Activated T-cell treated with anti-CD3 and anti-CD28 coated beads for 48 hours (primary cell): Measurements from ENCODE around the gene KIAA1958.
"Not testable (repeated sequence)": the region's sequence is repeated elsewhere in the genome, so short reads cannot be mapped to it uniquely, and the experiment has no call there.

Experiments used
- DNase-seq: peaks from one replicate; pipeline ENCODE4 v3.0.0-alpha.2; 2020; ENCODE audit warnings: low read depth

KIAA1958 gene

DNA sequence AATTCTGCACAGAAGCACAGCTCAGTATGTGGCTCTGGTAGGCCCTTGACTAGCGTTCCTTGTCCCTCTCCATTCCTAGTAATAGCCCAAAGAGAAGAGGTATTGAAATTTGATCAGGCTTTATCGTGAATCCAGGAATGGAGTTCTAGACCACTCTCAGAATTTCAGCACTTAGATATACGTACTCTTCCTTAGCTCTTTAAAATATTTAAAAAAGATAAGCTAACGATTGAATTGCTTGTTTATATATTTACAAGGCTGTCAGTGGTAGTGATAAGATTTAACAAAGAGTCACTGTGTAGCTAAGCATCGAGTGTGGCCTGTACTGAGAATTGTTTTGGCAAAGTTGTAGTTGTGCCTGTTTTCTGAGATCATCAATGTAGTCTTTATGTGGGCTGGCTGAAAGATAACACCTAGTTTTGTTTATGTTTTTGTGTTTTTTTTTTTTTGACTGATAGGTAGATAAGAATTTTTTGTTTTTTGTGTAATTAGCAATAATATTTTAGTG lies 2.5 kb downstream of the KIAA1958 start:
- no peak for DNase-seq

DNA sequence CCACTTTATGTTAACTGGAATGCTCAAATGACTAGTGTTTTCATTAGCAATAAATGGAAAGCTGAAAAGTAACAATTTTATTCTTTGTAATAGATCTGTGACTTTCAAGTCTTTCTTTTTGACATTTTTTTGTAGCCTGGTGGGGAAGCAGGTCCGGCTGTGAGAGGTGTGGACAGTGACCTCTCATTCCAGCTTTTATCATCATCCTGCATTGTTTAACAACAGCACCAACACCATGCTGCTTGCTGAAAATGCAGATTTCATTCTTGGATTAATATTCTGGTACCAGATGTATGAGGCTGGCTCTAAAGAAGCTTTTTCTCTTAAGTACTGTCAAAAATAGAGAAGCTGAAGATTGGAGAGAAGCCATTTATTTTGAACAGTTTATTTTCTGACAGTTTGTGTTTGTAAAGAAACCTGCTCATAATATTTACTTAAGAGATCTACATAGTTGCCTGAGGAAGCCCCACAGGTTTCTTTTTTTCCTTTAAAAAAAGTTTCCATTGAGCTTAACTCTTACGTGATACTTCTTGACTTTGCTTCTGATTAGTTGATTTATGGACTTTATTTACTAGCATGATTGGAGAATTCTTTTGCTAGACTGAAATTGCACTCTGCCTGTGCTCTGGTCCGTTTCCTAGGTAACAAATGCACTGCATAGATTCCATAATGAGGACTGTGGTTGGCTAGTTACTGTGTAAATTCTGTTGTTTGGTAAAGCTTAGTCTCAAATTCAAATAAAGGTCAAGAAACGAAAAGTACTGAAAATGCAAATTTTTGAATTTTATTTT lies 3.4 kb downstream of the KIAA1958 start:
- DNase-seq = no peak

DNA sequence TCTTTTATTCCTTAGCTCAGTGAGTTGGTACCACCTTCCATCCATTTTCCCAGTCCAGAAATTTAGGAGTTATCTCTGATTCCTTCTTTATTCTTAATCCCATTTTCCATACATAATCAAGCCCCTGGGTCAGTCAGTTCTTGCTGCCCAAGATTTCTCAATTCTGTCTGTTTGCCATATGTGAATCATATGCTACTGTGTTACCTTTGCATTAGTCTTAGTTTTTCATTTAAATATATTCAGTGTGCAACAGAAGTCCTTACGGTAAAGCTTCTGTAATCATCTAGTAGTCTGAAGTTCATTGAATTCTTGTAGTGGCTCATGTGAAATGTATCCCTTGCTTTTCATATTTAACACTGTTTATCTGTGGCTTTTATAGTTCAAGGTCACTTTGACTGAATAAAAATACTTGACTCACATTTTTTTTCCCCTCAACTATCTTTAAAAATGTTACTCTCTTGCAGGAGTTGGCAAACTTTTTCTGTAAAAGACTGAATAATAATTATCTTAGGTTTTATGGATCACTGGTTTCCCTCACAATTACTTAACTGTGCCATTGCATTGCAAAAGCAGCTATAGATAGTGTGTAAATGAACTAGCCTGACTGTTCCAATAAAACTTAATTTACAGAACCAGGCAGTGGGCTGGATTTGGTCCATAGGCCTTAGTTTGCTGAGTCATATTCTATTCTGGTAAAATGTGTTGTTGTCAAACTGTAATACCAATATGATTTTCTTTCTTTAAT lies 6.9 kb downstream of the KIAA1958 start:
- DNase-seq = no peak

DNA sequence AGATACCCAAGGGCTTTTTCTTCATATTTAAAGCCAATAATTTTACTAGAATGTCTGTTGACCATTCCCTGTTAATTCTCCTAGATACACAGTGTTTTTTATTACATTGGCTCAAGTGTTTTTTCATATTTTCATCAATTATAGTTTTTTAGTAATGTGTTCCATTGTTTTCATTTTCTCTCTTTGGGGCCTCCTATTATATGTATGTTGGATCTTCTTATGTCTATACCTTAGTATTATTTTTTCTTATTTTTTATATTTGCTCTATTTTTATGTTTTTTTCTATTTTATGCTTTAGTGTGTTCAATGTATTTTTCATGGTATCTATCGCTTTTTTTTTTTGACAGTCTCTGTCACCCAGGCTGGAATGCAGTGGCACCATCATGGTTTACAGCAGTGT lies 7.5 kb downstream of the KIAA1958 start:
- DNase-seq = no peak

DNA sequence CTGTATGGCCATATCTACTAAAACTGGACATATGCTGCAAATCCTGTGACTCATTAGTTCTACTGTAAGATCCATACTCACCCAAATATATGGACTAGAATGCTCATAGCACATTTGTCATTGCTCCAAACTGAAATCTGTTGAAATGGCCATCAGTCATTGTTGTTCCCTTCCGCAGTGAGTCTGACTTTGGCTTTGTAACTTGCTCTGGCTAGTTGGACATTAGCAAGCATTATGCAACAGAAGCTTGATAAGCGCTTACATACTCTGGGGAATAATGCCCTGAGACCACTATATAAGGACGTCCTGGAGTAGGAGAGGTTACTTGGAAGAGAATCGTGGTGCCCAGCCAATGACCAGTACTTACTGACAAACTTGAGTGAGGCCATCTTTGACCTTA lies 9.0 kb downstream of the KIAA1958 start:
- DNase-seq = no peak

DNA sequence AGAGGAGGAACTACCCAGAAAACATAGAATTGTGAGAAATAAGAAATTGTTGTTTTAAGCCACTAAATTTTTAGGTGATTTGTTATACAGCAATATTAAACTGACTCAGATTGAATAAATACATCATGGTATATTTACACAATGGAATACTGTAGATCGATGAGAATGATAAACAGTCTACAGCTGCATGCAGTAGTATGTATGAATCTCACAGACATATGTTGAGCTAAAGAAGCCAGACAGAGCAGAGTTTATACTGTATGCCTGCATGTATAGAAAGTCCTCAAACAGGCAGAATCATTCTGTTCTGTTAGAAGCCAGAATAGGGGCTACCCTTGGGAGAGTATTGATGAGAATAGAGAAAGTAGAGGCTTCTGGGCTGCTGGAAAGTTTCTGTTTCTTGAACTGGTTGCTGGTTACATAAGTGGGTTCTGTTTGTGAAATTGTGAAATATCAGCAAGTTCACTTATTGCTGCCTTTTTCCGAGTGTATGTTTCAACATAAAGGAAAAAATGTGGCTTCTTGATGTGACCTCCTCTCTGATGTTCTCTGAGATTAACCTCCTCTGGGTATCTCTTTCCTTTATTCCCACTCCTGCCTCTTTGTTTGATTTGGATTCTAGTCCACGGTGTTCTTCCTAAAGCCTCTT lies 9.6 kb downstream of the KIAA1958 start:
- DNase-seq = no peak

DNA sequence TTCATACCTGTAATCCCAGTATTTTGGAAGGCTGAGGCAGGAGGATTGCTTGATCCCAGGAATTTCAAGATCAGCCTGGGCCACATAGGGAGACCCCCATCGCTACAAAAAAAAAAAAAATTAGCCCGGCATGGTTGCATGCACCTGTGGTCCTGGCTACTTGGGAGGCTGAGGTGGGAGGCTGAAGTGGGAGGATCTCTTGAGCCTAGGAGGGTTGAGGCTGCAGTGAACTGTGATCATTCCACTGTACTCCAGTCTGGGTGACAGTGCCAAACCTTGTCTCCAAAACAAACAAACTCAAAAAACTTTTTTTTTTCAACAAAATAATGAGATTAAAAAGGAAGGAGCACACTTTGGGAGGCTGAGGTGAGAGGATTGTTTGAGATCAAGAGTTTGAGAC lies 14.2 kb downstream of the KIAA1958 start:
- DNase-seq = no peak

DNA sequence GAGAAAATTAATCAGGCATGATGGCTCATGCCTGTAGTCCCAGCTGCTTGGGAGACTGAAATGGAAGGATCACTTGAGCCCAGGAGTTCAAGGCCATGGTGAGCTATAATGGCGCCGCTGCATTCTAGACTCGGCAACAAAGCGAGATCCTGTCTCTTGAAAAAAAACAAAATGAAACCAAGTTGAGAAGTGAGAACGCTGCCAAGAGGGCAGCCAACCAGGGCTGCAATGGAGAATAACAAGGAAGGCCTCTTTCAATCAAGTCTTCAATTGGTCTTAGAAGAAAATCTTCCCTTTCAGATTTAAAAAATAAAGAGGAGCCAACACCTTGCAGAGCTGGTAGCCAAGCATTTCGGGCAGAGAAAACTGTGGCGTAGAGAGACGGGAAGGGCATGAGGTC lies 14.7 kb downstream of the KIAA1958 start:
- DNase-seq = no peak

DNA sequence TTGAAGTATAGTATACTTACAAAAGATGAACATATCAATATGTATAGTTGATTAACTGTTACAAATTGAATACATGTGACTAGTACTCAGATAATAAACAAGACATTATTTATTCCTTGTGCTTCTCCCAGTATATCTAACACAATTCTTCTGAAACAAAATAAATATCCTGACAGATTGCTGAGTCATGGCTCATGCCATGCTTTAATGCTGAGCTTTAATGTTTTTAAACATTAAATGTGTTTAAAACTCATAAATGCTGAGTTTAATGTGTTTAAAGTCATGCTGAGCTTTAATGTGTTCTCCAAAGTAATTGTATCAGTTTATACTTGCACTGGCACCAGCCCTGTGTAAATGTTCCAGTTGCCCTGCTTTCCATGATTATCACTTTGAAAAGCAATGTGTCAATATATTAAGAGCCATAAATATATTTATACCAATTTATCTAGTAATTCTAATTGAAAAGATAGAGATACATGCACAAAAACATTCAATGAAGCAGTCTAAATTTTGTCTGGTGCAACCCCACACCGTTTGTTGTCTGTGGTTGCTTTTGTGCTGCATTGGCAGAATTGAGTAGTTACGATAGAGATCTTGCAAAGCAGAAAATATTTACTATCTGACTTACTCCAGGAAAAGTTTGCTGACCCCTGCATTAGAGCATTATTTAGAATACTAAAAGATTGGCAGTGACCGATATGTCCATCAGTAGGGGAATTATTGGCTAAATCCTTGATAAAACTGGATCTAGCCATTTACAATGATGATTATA lies 15.7 kb downstream of the KIAA1958 start:
- no peak for DNase-seq

DNA sequence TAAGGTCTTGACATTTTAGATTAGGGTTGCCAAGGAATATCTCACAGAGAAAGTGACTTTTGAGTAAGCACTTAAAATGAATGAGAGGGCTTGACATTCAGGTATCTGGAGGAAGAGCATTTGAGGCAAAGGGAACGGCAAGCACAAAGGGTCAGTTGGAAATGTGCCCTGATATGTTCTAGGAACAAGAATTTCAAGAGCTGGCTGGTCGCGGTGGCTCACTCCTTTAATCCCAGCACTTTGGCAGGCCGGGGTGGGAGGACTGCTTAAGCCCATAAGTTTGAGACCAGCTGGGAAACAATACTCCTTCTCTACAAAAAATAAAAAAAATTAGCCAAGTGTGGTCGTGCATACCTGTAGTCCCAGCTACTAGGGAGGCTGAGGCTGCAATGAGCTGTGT lies 16.5 kb downstream of the KIAA1958 start:
- DNase-seq = no peak

DNA sequence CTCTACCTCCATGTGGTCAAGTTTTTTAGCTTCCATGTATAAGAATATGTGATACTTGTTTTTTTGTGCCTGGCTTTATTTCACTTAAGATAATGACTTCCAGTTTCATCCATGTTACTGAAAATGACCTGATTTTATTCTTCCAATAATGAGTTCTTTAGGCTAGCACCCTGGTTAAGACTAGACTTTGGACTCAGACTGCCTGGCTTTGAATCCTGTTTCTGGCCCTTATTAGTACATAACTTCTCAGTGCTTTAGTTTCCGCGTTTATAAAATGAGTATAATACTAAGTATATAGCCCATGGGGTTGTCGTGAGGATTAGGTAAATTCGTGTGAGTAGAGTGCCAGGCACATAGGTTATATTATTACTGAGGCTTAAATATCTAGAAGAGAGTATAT lies 18.5 kb downstream of the KIAA1958 start:
- no peak for DNase-seq

DNA sequence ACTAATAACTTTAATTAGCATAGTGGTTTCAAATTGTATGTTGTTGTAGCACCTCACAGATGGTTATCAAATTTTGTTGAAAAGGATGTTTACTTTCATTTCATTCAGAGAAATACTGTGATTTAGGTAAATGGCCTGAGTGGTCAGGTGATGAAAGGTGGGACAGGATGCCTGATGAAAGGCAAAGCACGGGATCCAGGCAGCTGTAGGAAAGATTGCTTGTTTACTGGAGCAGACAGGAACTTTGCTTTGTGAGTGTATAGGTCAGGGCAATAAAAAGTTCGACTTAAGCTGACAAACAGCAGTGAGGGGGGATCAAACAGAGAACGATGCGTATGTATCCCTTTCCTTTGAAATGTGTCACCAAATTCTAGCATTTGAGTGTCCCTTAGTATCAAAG lies 19.0 kb downstream of the KIAA1958 start:
- no peak for DNase-seq

DNA sequence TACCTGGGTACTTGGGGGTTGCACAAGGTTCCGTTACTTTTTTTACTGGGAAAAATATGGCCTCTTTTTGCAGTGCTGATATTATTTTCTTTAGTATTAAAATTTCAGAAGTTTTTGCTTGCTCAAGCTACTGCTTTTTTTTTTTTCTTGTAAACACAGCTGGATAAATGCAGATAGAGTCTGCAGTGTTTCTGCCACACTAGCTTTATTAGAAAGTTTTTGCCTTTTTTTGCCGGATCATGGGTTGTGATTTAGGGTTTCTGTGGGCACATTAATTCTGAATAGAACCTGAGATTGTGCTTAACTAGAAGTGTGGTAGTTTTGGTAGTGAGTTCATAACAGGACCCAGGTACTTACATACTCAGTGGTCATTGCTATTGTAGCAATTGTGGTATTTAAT lies 19.9 kb downstream of the KIAA1958 start:
- DNase-seq = no peak

DNA sequence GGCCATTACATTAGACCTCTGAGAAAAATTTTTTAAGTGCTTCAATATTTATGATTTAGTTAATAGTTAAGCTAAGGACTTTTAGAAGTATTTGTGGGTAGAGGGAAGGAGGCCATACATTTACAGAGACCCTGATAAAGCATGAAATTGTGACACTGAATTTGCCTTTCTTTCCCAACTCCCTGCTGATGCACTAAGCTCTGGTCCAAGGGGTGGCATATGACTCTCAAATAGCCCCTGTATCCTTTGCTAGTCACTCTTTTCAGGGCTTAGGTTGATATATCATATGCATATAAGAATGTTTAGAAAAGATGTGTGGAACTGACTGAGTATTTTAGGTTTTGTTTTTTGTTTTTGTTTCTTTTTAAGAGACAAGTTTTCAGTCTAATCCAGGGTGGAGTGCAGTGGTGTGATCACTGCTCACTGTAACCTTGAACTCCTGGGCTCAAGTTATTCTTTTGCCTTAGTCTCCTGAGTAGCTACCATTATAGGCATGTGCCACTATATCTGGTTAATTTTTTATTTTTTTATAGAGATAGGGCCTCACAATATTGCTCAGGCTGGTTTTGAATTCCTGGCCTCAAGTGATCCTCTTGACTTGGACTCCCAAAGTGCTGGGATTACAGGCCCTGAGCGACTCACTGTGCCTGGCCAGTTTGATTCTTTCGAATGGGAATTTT lies 20.5 kb downstream of the KIAA1958 start:
- no peak for DNase-seq

DNA sequence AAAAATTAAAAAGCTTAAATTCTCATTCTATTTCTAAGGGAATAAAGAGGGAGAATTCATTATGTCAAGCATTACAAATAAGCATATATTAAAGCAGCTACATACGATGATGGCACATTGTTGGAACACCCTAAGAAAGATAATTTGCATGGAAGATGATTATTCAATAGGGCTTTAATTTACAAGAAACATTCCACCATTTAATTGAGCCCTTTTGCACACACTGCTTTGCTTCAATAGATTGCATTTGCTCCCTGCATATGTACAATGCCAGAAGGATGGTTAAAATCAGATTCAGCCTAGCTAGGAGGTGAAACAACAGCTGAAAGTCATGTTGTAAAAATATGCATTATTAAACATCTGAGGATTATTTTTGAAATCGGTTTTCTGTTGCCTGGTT lies 21.8 kb downstream of the KIAA1958 start:
- DNase-seq = no peak

DNA sequence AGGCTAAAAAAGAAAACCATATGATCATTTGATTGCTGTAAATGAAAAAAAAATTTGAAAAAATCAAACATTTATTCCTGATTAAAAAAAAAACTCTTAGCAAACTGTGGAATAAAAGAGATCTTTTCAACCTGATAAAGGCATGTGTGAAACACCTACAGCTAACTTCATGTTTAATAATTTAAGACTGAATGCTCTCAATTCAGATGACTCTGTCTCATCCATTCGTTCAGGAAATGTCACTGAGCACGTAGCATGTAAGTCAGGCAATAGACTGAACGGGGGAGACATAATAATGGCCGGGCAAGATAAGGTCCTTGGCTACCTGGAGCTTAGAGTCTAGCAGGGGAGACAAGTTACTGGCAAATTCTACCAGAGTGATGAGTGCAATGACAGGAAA lies 25.8 kb downstream of the KIAA1958 start:
- DNase-seq = not testable (repeated sequence)

DNA sequence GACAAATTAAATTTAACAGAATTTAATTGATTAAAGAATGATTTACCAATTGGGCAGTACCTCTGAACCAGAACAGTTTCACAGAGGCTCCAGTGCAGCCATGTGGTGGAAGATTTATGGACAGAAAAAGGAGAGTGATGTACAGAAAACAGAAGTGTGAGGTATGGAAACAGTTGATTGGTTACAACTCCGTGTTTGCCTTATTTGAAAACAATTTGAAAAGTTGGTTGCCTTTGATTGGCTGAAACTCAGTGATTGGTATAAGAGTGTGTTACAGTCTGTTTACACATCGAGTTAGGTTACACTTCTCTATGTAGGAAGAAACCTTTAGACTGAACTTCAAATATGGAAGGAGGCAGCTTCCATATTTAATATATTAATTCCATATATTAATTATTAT lies 30.1 kb downstream of the KIAA1958 start:
- DNase-seq = no peak

DNA sequence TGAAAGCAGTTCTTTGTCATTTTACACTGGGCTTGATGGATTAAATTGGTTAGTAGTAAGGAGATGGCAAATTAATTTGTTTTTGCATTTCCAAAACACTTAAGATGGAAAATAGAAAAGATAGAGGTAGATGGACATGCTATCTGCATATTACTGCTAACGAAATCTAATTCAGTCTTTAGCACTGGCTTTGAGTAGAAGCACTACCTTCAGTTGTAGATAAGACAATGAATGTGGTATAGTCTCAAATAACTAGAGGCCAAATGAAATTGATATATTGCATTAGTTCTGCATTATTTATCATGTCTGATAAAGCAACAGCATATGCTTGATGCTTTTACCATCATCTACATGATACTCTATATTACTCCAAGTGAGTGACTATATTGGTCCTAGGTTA lies 33.4 kb downstream of the KIAA1958 start:
- DNase-seq = no peak

DNA sequence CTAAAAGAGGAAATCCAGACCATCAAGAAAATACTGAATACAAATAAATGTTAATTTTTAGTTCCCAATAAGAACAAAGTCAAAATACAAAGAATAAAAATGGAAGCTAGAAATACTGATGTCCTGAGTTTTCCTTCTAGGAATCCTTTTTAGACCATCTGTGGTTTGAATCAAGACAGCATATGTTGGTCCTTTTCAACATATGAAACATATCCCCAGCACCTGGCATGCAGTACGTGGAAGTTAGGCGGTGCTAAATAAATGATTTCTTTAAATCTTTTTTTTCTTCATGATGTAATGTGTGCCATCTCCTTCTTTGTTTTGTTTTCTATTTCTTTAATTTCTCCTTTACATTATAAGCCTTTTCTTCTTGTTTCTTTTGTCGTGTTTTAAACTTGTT lies 34.0 kb downstream of the KIAA1958 start:
- no peak for DNase-seq

DNA sequence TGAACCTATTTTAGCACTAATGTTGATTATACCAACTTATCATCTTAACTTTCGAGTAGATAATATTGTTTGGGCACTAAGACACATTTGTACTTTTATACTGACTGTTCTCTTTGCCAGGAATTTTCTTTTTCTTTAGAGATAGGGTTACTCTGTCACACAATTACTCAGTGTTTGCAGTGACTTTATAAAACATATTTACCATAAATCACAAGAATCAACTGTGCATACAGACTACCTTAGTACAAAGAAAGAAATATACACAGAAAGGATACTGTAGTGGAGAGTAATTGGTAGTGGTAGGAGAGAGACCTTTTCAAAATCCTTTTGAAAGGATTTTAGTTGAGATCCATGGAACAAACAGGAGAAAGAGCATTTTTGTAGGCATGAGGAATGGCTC lies 40.3 kb downstream of the KIAA1958 start:
- DNase-seq = no peak

DNA sequence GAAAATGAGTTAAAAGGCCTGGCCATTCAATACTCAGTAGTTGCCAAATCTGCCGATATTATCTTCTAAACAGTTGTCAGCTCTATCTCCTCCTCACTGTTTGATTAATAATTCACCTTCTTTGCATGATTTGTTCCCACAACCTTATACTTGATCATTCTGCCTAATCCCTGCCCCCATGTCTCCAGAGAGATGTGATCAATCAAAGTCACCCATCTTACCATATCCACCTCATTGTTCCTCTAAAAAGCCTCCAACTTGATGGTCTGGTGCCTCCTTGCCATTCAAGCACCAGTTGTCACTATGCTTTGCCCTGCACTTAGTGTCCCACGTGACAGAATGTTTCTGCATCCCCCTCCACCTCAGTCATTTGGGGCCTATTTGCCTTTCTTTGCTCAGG lies 41.3 kb downstream of the KIAA1958 start:
- DNase-seq = no peak

DNA sequence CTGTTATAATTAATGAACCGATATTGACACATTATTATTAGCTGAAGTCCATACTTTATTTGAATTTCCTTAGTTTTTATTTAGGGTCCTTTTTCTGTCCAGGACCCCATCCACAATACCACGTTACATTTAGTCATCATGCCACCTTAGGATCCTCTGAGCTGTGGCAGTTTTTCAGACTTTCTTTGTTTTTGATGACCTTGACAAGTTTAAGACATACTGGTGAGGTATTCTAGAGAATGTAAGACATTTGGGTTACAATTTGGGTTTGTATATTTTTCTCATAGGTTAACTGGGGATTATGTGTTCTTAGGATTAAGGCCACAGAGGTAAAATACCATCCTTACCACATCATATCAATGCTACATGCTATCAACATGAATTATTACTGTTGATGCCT lies 42.7 kb downstream of the KIAA1958 start:
- DNase-seq = no peak
